Inflammatory macrophage treated with lipopolysaccharide for 1 hour (primary cell): ENCODE data around the gene PGC.
"Not testable (repeated sequence)": the region's sequence is repeated elsewhere in the genome, so short reads cannot be mapped to it uniquely, and the experiment has no call there.

Experiments used
- DNase-seq, 2 donors: peaks; one replicate each; pipeline ENCODE4 v3.0.0-alpha.2; 2020 to 2022

The PGC gene

GRCh38 chr6:41774841-41775240, 27.6 kb upstream of the PGC start:
- DNase-seq: no peak

GRCh38 chr6:41771058-41771983, 24.1 kb upstream of the PGC start:
- DNase-seq: no peak

GRCh38 chr6:41770381-41771057, 23.3 kb upstream of the PGC start:
- DNase-seq: no peak

DNA sequence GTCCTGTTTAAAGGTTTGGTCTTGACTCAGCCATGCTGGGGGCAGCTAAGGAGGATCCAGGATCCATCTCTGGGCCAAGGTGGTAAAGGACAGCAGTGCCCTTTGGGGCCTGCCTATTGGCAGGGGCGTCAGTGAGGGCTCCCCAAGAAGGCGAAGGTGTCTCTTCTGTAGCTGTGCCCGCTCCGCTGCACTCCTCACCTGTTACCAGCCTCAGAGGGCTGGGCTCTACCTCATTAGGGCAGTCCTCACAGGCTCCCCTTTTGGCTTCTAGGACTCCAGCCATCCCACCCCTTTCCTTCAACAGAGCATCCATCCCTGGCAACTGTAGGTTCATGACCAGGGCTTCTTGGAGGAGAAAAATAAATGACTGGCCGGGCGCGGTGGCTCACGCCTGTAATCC, 22.2 kb upstream of the PGC start:
- DNase-seq: no peak

DNA sequence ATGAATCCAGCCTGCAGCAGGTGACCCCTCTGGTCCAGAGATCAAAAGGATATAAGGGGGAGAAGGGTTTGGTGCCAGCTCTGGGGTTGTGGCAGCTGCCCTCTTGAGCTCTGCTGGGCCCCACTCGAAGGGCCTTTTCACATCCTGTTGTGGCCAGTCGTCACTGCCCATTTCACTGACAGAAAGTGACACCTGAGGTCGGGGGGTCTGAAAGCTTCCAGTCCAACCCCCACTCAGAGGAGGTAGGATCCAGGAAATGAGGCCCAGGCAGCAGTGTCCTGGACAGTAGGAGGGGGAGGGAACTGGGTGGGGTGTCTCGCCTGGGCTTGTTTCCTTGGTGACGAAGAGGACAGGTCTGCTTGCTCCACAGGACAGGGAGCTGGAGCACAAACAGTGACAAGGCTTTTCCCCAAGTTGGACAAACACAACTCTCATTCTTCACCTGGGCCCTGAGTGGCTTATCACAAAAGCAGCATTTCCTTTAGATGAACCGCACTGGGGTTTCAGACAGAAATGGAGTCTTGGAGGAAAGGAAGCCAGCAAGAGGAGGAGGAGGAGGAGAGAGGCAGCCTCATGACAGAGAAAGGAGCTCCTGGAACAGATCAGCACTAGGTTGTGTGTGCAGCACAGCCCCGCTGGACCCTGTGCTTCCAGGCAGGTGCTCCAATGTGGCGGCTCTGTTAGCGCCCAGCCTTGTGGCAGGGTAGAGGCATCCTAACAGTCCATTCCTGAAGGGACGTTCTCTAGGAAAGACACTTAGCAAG, 21.5 kb upstream of the PGC start:
- no peak for DNase-seq

DNA sequence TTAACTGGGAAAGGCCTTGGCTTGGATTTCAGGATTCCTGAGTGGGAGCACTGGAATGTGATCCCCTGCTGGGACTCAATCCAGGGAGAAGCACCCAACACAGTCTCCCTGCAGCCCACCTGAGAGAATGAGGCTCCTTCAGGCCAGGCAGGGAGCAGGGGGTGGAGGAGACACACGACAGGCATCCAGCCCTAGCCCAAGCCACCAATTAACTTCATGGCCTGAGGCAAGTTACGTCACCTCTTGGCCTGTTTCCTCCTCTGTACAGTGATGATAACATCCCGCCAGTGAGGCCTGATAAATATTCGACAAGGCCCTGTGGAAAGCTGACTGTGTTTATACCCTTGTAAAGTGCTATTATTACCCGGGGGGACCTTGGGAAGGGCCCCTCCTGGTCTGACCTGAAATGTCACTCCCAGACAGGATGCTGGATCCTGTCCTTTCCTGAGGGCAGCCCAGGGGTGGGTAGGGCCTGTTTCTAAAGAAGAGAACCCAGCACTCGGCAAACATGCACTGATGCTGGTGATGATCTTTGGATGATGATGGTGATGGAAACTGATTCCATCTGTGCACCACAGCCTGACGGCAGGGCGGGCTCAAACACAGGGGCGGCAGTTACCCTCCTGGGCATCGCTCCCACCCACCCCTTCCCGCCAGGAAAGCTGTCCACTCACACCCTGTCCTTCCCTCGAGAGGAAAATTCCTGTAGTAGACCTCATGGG, 20.1 kb upstream of the PGC start:
- peak in 1 of 2 donors; percentile 13 for DNase-seq

GRCh38 chr6:41766043-41766664, 19.0 kb upstream of the PGC start:
- not testable (repeated sequence) for DNase-seq

GRCh38 chr6:41763470-41763869, 16.3 kb upstream of the PGC start:
- DNase-seq: peak; percentile 36 to 53

- DNase-seq: no peak
Measured at GRCh38 chr6:41759905-41760579, 12.8 kb upstream of the PGC start.

DNA sequence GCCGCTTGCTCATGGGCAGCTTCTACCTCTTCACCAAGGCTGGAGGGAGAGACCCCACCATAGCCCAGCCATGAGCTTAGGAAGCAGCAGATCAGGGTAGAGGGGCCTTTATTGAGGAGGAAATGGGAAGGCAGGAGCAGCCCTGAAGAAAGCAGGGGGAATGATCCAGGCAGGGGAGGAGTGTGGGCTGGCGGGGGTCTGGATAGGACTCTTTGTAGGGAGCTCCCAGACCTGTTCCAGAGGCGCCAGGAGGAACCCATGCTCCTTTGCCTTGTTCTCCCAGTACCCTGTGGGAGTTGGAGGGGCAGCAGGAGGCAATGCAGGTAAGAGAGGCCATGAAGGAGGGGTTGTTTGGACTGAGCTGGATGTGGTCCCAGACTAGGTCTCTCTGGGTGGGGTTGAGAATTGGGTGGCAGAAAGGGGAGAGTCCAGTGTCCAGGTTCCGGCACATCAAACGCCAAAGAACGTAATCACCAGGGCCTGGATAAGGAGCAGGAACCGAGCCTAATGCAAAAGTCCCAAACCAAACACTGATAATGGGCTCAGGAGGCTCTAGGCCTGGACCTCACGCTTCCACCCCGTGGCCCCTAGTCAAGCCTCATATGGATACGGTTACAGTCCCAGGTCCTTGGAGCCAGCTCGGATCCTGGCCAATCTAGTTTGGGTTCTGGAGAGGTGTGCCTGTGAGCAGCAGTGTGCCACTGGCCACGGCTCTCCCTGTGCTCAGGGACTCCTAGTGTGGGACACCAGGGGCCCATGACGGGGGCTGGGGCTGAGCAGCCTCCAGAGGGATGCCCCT, 12.1 kb upstream of the PGC start:
- DNase-seq: no peak

GRCh38 chr6:41758641-41759035, 11.4 kb upstream of the PGC start:
- DNase-seq: no peak

DNA sequence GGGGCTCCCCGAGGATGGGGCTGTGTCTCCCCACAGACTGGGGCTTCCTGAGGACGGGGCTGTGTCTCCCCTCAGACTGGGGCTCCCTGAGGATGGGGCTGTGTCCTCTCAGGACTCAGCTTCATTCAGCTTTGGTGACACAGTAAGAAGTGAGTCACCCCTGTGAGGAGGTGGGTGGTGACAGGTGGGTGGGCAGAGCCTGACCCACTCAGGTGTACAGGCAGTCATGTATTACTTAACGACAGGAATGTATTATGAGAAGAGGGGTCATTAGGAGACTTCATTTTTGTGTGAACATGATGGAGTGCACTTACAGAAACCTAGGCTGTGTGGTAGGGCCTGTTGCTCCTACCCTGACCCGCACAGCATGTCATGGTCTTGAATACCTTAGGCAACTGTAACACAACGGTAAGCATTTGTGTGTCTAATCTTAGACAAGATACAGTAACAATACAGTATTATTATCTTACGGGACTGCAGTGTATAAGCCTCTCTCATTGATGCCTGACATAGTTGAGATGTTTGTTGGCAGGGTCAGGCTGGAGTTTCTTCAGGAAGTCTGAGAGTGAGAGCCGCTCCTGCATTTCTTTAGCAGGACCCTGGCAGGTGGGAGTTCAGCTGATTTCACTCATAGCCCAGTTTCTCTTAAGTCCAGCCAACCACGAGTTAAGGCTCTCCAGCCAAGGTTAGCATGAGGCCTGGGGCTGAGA, 10.9 kb upstream of the PGC start:
- DNase-seq: no peak

DNA sequence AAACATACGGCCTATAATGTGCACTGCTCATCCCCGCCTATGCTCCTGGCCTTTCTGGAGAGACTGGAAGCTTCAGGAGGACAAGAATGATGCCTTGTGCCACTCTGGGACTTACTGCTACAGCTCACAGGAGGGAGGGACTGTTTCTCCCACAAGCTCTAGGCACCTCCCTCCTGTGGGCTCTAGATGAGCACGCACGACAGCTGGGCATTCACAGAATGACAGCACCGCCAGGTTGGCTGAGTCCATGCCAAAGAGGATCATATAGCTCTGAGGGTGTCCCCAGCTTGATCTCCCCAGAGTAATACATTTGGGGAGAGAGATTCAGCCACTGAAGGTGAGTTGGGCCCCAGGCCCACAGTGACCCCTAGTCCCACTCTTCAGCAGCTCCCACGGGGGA, 10.1 kb upstream of the PGC start:
- no peak for DNase-seq

DNA sequence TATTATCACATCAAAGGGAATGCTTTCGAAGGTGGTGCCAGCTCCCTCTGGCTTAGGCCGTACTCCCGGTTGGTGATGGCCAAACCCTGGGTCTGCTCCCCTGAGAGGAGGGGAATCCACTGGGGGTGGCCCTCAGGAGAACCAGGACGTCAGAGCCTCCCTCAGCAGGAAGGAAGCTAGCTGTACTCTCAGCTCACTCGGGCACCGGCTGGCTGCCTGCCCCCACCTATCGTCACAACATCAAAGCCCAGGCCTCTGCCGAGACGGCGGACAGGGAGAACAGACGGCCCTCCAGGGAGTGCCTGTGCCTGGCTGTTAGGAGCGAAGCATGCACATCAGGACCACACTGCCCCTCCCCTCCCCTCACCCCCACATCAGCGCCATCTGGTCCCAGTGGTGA, 9.2 kb upstream of the PGC start:
- DNase-seq: no peak

- no peak for DNase-seq
Measured at GRCh38 chr6:41755895-41756294, 8.7 kb upstream of the PGC start.

DNA sequence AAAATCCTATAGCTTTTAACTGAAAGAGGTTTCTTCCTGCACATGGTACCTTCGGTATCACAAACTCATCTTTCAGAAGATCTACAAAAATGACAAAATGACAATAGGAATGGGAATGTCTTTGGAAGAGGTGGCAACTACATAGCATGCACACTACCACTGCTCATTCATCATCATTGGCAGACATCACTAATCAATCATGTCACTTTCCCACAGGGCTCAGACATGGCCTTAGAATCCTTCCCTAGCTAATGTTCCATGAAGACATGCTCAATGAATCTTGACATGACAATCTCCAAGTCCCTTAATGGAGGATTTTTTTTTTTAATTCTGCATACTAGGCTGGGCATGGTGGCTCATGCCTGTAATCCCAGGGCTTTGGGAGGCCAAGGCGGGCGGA, 3.2 kb upstream of the PGC start:
- DNase-seq: no peak

DNA sequence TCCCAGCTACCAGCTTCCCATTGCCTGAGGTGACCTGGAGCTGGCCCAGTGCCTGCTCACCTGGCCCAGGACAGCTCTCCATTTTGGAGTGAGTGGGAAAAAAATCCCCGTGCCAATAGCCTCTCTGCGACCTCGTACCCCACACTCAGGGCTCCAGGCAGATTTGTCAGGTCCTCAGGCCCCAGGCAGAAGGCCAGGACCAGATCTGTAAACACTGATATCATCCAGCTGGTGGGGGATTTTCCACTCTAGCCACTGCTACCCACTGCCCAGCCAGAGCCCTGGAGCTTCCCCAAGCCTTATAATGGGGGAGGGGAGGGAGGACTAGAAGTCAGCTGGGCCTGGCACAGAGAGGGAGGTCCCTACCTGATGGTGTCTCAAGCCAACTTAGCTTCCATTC, 1.3 kb upstream of the PGC start:
- DNase-seq: peak in 1 of 2 donors; percentile 36

GRCh38 chr6:41748102-41748477, 893 bp upstream of the PGC start:
- DNase-seq: no peak

- no peak for DNase-seq
Measured at GRCh38 chr6:41746107-41746506, 1.1 kb downstream of the PGC start.

- DNase-seq: no peak
Measured at GRCh38 chr6:41744236-41744787, 2.9 kb downstream of the PGC start.
